GM19193 (cell line): Measurements from ENCODE around the gene GTF2IRD1.

Experiments
- POLR2A ChIP-seq: IDR thresholded peaks from 4 replicates; pipeline ENCODE4 v1.6.1; 2011; ENCODE audit not compliant: insufficient read depth, insufficient read length; ENCODE audit errors: extremely low read depth

The GTF2IRD1 gene

GRCh38 chr7:74498354-74498753, 44.6 kb downstream of the GTF2IRD1 start:
- no peak for TF ChIP-seq POLR2A

DNA sequence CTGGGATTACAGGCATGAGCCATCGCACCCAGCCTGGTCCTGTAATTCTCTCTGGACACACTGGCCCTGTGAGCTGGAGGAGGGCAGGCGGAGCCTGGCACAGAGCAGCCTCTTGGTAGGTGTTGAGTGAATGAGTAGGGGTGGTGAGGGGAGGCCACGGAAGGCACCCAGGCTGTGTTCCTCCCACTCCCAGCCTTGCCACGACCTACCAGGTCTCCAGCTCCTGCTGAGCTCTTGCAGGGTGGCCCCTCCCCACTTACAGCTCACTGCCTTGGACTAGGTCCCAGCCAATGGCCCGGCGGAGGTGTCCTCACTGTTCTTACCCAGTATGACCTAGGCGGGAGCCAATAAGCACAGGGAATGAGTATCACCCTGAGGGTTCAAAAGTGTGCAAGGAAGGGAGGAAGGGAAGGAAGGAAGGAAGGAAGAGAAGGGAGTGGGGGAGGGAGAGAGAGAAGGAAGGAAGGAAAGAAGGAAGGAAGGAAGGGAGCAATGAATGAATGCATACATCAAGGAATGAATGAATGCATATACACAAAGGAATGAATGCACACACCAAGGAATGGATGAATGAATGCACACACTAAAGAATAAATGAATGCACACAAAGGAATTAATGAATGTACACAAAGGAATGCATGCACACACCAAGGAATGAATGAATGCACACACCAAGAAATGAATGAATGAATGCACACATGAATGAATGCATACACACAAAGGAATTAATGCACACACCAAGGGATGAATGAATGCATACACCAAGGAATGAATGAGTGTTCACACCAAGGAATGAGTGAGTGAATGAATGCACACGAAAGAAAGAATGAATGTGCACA, 45.5 kb downstream of the GTF2IRD1 start:
- TF ChIP-seq POLR2A = no peak

DNA sequence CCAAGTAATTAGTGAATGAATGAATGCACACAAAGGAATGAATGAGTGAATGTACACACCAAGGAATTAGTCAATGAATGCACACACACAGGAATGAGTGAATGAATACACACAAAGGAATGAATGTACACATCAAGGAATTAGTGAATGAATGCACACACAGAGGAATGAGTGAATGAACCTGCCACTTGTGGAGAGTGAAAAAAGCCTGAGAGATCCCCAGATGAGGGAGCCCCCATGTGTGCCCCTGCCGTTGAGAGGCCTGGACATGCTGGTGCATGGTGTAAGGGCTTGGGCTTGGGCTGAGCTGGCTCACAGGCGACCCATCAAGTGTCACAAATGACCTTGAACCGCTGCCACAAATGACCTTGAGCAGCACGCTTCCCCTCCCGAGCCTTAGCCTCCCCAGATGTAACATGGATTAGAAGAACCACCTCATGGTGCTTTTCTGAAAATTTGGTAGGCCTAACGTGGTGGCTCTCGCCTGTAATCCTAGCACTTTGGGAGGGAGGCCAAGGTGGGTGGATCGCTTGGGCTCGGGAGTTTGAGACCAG, 46.2 kb downstream of the GTF2IRD1 start:
- no peak for TF ChIP-seq POLR2A

DNA sequence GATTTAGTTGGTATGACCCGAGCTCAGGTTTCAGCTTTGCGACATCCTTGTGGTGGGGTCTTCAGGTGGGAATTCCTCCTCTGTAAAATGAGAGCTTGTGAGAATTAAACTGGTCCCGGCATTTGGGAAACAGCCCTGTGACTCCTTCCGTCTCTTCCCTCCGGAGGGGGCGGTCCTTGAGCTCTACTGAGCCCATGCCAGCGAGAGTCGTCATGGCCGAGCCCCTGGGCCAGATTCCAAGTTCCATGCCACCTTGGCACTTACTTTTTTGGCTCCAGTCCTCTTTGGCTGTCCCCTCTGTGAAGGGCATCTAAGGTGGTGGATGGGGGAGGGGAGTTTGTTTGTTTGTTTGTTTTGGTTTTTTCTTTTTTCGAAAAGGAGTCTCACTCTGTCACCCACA, 47.6 kb downstream of the GTF2IRD1 start:
- no peak for TF ChIP-seq POLR2A

GRCh38 chr7:74502216-74502891, 48.6 kb downstream of the GTF2IRD1 start:
- TF ChIP-seq POLR2A = no peak

GRCh38 chr7:74503061-74503460, 49.4 kb downstream of the GTF2IRD1 start:
- TF ChIP-seq POLR2A = no peak

DNA sequence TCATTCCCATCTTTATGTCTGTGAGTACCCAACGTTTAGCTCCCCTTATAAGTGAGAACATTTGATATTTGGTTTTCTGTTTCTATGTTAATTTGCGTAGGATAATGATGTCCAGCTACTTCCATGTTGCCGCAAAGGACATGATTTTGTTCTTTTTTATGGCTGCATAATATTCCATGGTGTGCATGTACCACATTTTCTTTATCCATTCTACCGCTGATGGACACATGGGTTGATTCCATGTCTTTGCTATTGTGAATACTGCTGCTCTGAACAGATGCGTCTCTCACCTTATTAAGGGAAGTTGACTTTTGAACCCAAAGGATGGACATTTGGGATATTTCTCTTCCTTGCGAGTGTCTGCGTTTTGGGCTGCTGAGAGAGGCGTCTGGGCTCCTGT, 50.2 kb downstream of the GTF2IRD1 start:
- TF ChIP-seq POLR2A = no peak

- no peak for TF ChIP-seq POLR2A
Measured at GRCh38 chr7:74505471-74506324, 52.0 kb downstream of the GTF2IRD1 start.

DNA sequence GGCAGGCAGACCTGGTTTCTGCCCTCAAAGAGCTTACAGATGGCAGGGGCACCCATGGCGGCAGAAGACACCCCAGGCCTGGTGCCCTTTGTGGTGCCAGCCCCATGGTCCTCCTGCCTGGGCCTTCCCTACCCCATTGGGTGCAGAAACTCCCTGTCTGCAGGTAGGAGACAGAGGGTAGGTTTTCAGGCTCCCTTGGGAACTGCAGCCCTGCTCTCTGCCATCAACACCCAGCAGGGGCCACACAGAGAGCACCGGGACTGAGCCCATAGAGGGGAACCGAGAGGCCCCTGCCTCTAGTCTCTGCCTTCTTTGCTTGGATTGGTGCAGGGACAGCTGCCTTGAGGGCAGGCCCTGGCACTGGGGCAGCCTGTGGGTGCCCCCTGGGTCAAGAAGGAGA, 52.6 kb downstream of the GTF2IRD1 start:
- TF ChIP-seq POLR2A = no peak

DNA sequence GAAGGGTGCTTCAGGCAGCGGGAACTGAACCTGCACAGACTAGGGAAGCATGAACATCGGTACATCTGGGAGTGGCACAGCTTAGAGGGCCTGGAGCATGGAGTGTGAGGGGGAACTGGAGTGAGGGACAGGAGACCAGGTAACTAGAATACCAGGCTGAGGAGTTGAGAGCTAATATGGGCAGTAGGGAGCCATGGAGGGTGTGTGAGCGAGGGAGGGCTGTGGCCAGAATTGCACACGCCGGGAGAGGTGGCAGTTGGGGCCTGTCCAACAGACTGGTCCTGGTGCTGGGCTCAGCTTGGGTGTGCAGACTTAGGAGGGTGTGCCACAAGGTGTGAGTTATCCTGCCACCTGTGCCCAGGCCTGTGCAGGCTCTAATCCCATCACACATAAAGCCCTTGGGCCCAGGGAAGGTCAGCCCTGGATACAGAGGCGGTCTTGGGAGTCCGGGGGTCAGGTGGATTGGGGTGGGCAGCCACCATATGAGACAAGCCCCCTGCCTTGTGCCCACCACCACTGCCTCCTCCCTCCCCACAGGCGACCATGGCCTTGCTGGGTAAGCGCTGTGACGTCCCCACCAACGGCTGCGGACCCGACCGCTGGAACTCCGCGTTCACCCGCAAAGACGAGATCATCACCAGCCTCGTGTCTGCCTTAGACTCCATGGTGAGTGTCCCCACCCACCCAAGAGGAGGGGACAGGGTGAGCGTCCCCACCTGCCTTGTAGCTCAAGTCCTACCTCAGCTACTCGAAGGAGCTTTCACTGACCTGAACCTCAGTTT, 54.0 kb downstream of the GTF2IRD1 start:
- TF ChIP-seq POLR2A = no peak

DNA sequence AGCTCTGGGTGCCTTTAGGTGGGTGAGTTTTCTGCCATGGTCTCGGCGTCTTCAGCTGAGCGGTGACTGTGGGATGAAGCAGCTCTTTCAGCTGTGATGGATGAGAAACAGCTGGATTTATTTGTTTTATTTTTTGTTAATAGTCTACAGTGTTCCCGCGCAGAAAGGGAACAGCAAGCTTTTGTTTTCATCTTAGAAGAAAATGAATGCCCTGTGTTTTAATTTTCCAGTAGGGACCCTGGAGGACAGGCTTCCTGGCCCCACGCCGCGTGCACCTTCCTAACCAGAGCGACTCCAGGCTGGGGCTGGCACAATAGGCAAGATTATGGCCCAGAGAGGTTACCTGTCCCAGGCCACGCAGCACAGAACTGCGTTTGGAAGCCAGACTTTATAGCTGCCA, 57.6 kb downstream of the GTF2IRD1 start:
- TF ChIP-seq POLR2A = no peak

DNA sequence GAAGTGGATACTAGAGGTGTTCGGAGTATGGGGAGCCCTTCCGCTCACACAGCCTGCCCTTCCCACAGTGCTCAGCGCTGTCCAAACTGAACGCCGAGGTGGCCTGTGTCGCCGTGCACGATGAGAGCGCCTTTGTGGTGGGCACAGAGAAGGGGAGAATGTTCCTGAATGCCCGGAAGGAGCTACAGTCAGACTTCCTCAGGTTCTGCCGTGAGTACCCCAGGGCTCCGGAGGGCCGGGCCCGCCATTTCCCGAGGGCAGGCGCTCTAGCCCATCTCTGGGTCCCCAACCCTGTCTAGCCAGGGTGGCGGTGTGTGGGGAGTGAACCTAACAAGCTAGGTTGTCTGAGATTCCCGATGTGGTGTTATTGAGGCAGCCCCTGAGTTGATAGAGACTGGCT, 59.1 kb downstream of the GTF2IRD1 start:
- no peak for TF ChIP-seq POLR2A

DNA sequence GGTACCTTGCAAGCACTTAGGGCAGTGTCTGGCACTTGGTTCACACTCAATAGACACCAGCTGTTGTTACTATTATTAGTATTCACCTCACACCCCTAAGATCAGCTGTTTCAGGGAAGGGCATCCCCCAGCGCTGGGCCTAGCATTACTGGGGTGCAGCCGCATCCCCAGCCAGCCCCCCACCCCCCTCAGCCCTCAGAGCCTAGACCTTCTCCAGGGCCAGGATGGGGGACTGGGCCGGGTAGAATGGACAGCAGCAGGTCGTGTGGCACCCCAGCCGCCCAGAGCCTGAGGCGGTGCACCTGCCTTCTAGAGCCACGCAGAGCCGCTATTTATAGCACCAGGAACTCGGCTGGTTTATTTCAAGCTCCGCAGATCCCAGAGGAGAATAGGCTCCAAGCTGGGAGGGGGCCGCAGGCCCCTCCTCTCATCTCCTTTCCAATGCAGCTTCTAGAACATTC, 60.5 kb downstream of the GTF2IRD1 start:
- TF ChIP-seq POLR2A = no peak

DNA sequence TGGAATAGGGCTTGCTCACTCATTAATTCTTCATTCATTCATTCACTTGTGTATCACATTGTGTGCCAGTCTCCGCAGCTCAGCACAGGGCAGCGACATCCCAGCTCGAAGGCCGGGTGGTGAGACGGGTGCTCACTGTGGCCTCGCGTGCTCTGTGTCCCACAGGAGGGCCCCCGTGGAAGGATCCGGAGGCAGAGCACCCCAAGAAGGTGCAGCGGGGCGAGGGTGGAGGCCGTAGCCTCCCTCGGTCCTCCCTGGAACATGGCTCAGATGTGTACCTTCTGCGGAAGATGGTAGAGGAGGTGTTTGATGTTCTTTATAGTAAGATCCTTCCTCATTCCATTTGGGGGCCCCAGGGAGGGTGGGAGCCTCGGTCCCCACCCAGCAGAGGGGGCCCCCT, 61.6 kb downstream of the GTF2IRD1 start:
- TF ChIP-seq POLR2A = no peak
